ENCODE measurements around the gene GOLGA6L26.
"Not testable (repeated sequence)": the region's sequence is repeated elsewhere in the genome, so short reads cannot be mapped to it uniquely, and the experiment has no call there.

- not testable (repeated sequence) for TF ChIP-seq CTCF (IDR thresholded peaks at IDR 0.05 in 8 of 11, conservative IDR thresholded peaks at IDR 0.05 in 3 of 11); POLR2A (IDR thresholded peaks at IDR 0.05); POLR2AphosphoS5 (IDR thresholded peaks at IDR 0.05)
Measured at GRCh38 chr15:23371134-23371533, 37.1 kb upstream of the GOLGA6L26 start.
